Activated B cell treated with CpG ODN at 0.5 μM for 24 hours (primary cell): ENCODE results near the gene SGTB. TPM values are rescaled to one million over a fixed set of nuclear protein-coding genes. Genes with fewer than 3 reads are reported as not detected.

ENCODE experiments used
- ATAC-seq: fragments of 200-7000 bp; cut with Tn5 transposase; one replicate; pipeline ENCODE4 v1.10.0; 2021; ENCODE audit warnings: low read depth, mild to moderate bottlenecking, moderate library complexity
- CTCF ChIA-PET: fragments of 350-600 bp; sonication (Branson Sonifier 250); formaldehyde crosslinking; loops from one replicate; lab custom pipeline; 2021; ENCODE audit warnings: antibody characterized with exemption; lab: Charles Lee
- POLR2A ChIA-PET: fragments of 350-600 bp; sonication (Branson Sonifier 250); formaldehyde crosslinking; loops from one replicate; lab custom pipeline; 2021; ENCODE audit warnings: antibody characterized with exemption; lab: Charles Lee
- DNase-seq: peaks from one replicate; pipeline ENCODE4 v3.0.0; 2022
- H3K27ac Mint-ChIP-seq: one replicate; pipeline ENCODE4 v1.8.0; 2020; ENCODE audit warnings: mixed read lengths
- H3K27me3 Mint-ChIP-seq: one replicate; pipeline ENCODE4 v1.8.0; 2021; ENCODE audit warnings: mixed read lengths
- H3K36me3 Mint-ChIP-seq: one replicate; pipeline ENCODE4 v1.8.0; 2021; ENCODE audit warnings: low read depth, mixed read lengths
- H3K4me1 Mint-ChIP-seq: one replicate; pipeline ENCODE4 v1.8.0; 2021; ENCODE audit warnings: mixed read lengths
- H3K4me3 Mint-ChIP-seq: one replicate; pipeline ENCODE4 v1.8.0; 2020; ENCODE audit warnings: mild to moderate bottlenecking, mixed read lengths
- H3K9me3 Mint-ChIP-seq: one replicate; pipeline ENCODE4 v1.8.0; 2020; ENCODE audit warnings: mixed read lengths
- CTCF ChIP-seq: fragments of 200-600 bp; IDR thresholded peaks from one replicate; pipeline ENCODE4 v1.8.0; 2022; ENCODE audit warnings: antibody characterized with exemption, mild to moderate bottlenecking
- intact Hi-C: fragments of 100-400 bp; cut with micrococcal nuclease; formaldehyde crosslinking; loops from one replicate; pipeline ENCODE4 v1.15.1; 2024
- total RNA-seq: library from RNA; stranded (reverse); gene quantifications from 2 replicates; pipeline ENCODE4 v1.2.3, GENCODE V29; 2022

Gene SGTB
- total RNA-seq, 1 donor from 2014 or later: 9.5 TPM

DNA sequence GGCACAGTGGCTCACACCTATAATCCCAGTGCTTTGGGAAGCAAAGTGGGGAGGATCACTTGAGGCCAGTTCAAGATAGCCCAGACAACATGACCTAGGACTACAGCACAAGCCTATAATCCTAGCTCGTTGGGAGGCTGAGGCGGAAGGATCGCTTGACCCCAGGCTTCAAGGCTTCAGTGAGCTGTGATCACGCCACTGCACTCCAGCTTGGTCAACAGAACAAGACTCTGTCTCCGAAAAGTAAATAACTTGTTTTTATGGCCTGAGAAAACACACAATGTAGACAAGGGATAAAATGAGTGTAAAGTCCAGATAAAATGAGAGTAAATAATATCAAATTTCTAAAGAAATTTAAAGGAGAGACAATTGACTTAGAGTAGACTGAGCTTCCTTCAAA, 70.8 kb downstream of the SGTB start:
- peaks cover 50% of the 10 kb centered on the region for H3K36me3 Mint-ChIP-seq
- ChIA-PET CTCF (no interaction called here), POLR2A (no interaction called here)
- intact Hi-C loops: no loop called here
- no peak overlapping the region for H3K27ac Mint-ChIP-seq
- no peaks in the 10 kb centered on the region for H3K27me3 Mint-ChIP-seq
- H3K4me3 Mint-ChIP-seq: no peak overlapping the region
- H3K9me3 Mint-ChIP-seq: no peaks in the 10 kb centered on the region
- H3K4me1 Mint-ChIP-seq: no peaks in the 10 kb centered on the region
- ATAC-seq (no peak), DNase-seq (no peak)
- no peak for TF ChIP-seq CTCF

GRCh38 chr5:65647941-65648340, 74.0 kb downstream of the SGTB start:
- POLR2A ChIA-PET: no interaction called here
- H3K27ac Mint-ChIP-seq: no peak overlapping the region
- H3K4me3 Mint-ChIP-seq: no peak overlapping the region
- no peak for DNase-seq
- no peaks in the 10 kb centered on the region for H3K4me1 Mint-ChIP-seq
- intact Hi-C loops: no loop called here
- H3K36me3 Mint-ChIP-seq: peaks cover 45% of the 10 kb centered on the region
- TF ChIP-seq CTCF: no peak
- CTCF ChIA-PET: no interaction called here
- H3K9me3 Mint-ChIP-seq: no peaks in the 10 kb centered on the region
- ATAC-seq: no peak
- no peaks in the 10 kb centered on the region for H3K27me3 Mint-ChIP-seq

DNA sequence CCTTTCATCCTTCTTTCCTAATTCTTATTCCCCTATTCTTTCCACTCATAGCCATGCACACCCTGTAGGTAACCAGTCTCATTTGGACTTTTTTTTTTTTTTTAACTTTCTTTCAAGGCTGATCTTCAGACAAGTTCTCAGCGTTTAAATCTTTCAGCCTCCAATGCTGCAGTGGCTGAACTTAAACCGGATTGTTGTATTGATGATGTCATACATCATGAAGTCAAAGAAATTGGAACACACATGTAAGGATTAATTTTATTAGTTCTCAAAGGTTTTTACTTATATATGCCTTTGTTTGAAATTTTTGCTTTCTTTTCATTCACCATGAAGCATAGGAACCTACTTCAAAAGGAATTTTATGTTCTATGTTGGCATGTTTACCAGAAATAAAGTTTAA, 75.0 kb downstream of the SGTB start:
- no peaks in the 10 kb centered on the region for H3K4me1 Mint-ChIP-seq
- CTCF ChIA-PET: no interaction called here
- peaks cover 42% of the 10 kb centered on the region for H3K36me3 Mint-ChIP-seq
- H3K9me3 Mint-ChIP-seq: no peaks in the 10 kb centered on the region
- H3K27me3 Mint-ChIP-seq: no peaks in the 10 kb centered on the region
- no peak overlapping the region for H3K4me3 Mint-ChIP-seq
- H3K27ac Mint-ChIP-seq: no peak overlapping the region
- TF ChIP-seq CTCF: no peak
- ATAC-seq (no peak), DNase-seq (no peak)
- POLR2A ChIA-PET: no interaction called here
- intact Hi-C loops: no loop called here

DNA sequence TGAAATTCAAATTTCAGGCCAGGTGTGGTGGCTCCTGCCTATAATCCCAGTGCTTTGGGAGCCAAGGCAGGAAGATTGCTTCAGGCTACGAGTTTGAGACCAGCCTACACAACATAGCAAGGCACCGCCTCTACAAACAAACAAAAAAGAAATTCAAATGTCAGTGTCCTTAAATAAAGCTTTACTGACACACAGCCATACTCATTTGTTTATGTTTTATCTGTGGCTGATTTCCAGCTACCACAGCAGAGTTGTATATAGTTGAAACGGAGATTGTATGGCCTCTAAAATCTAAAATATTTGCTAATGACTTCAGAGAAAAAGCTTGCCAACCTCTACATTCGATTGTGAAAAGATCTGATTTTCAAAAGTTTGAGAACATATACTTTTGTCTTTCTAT, 81.7 kb downstream of the SGTB start:
- ChIA-PET CTCF (no interaction called here), POLR2A (no interaction called here)
- H3K27me3 Mint-ChIP-seq: no peaks in the 10 kb centered on the region
- intact Hi-C loops: no loop called here
- H3K4me1 Mint-ChIP-seq: no peaks in the 10 kb centered on the region
- DNase-seq (no peak), ATAC-seq (no peak)
- H3K27ac Mint-ChIP-seq: no peak overlapping the region
- H3K9me3 Mint-ChIP-seq: no peaks in the 10 kb centered on the region
- no peak overlapping the region for H3K4me3 Mint-ChIP-seq
- H3K36me3 Mint-ChIP-seq: peaks cover 47% of the 10 kb centered on the region
- no peak for TF ChIP-seq CTCF

GRCh38 chr5:65630981-65631380, 90.9 kb downstream of the SGTB start:
- H3K27ac Mint-ChIP-seq: no peak overlapping the region

More at GRCh38 chr5:65630981-65631380, 90.9 kb downstream of the SGTB start:
- Mint-ChIP-seq H3K4me1 (peaks cover 8% of the 10 kb centered on the region), H3K27me3 (no peaks in the 10 kb centered on the region), H3K9me3 (no peaks in the 10 kb centered on the region), H3K4me3 (no peak overlapping the region), H3K36me3 (peaks cover 24% of the 10 kb centered on the region)
- ATAC-seq (no peak), DNase-seq (no peak)
- ChIA-PET POLR2A (interaction anchor here (0.5 kb wide), 1 partner anchor 70 kb away, joined by 5 read pairs; no protein-coding TSS in a partner anchor), CTCF (no interaction called here)
- intact Hi-C loops: no loop called here
- TF ChIP-seq CTCF: no peak
